Neural progenitor cell (in vitro differentiated cells): ENCODE measurements around the gene SNAPC4.

Experiments
- CTCF ChIP-seq: fragments of 200-600 bp; sonication (generic); IDR thresholded peaks from 2 replicates; pipeline ENCODE4 v1.5.1; 2017; ENCODE audit warnings: antibody characterized with exemption, mild to moderate bottlenecking
- EZH2 ChIP-seq: fragments of 200-600 bp; sonication (generic); IDR thresholded peaks from 2 replicates; pipeline ENCODE4 v1.6.1; 2017; ENCODE audit warnings: antibody characterized with exemption, mild to moderate bottlenecking, moderate library complexity
- EZH2phosphoT487 ChIP-seq: fragments of 200-600 bp; sonication (generic); IDR thresholded peaks from 2 replicates; pipeline ENCODE4 v1.6.1; 2017; ENCODE audit warnings: antibody characterized with exemption

GRCh38 chr9:136410500-136411287 is 10.7 kb upstream of the SNAPC4 start, which contains the start of the genes ENTR1 and PMPCA:
- TF ChIP-seq EZH2 (peak; percentile 37), CTCF (no peak), EZH2phosphoT487 (peak; percentile 23)
